Vagina (tissue), 2 donors: ENCODE measurements around the gene ZBTB20.

Experiments used
- POLR2AphosphoS5 ChIP-seq, 2 donors: sonication (generic); formaldehyde crosslinking; IDR thresholded peaks; one replicate each; pipeline ENCODE4 v1.9.0; 2017; ENCODE audit warnings: antibody characterized with exemption in 2 of 2, mild to moderate bottlenecking in 2 of 2, low read depth in 1 of 2; ENCODE audit not compliant: insufficient read depth in 1 of 2
- TF ChIP-seq, protein P1 (sequence below), 3 experiments: fragments of 450-650 bp in 2 of 3; fragments of 200-600 bp in 1 of 3; sonication (generic) in 1 of 3; IDR thresholded peaks; one replicate each; pipeline ENCODE4 v1.5.1; 2017 to 2019; ENCODE audit warnings: antibody characterized with exemption in 3 of 3, mild to moderate bottlenecking in 2 of 3, moderate library complexity in 2 of 3

DNA sequence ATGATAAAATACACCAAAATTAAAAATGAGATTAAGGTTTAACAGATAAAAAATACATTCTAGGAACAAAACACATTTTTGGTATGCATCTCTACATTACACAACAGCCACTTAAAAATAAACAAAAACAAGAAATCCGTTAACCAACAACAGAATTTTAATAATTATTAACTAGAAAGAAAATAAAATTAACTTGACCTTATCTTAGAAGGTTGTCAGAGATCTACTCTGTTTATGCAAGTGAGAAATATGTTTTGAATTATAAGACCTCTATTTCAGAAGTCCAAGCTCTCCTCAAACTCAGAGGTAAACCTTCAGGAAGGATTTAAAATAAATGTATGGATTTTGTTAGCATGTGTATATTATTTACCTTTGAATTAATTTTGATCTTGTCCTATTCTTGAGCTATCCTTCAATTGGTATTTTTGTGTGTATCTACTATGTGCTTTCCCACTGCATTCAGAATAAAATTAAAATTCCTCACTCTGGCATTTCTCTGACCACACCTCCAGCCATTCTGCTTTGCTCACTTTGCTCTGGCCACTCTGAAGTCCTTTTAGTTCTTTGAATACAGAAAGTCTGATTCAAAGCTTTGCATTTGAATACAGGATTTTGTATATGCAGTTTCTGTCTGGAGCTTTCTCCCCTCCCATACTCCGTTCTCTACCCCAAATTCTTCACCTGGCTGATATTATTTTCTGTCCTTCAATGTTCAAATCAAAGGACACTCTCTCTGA is 352.0 kb downstream of the ZBTB20 start:
- TF ChIP-seq, protein P1, sequence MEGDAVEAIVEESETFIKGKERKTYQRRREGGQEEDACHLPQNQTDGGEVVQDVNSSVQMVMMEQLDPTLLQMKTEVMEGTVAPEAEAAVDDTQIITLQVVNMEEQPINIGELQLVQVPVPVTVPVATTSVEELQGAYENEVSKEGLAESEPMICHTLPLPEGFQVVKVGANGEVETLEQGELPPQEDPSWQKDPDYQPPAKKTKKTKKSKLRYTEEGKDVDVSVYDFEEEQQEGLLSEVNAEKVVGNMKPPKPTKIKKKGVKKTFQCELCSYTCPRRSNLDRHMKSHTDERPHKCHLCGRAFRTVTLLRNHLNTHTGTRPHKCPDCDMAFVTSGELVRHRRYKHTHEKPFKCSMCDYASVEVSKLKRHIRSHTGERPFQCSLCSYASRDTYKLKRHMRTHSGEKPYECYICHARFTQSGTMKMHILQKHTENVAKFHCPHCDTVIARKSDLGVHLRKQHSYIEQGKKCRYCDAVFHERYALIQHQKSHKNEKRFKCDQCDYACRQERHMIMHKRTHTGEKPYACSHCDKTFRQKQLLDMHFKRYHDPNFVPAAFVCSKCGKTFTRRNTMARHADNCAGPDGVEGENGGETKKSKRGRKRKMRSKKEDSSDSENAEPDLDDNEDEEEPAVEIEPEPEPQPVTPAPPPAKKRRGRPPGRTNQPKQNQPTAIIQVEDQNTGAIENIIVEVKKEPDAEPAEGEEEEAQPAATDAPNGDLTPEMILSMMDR (IDR thresholded peaks at IDR 0.05): no peak
- TF ChIP-seq POLR2AphosphoS5 (IDR thresholded peaks at IDR 0.05; ENCODE audit: insufficient read depth in 1 of 2, low read depth in 1 of 2): no peak
